Thymus (tissue), 11 donors: ENCODE data around the gene HNRNPA2B1. TPM values are rescaled to one million over a fixed set of nuclear protein-coding genes. Genes with fewer than 3 reads are reported as not detected.

Experiments
- DNase-seq, 9 donors: peaks; one replicate each; pipeline ENCODE4 v3.0.0-alpha.2; 2013; ENCODE audit warnings: low spot score in 9 of 9, low read depth in 6 of 9, missing footprints in 1 of 9
- H3K27ac ChIP-seq, 2 donors: one replicate each; pipeline ENCODE4 v1.5.1; 2013; ENCODE audit warnings: control low read depth in 1 of 2, low read depth in 1 of 2, low read length in 1 of 2, mild to moderate bottlenecking in 1 of 2, moderate library complexity in 1 of 2
- H3K27me3 ChIP-seq, 2 donors: one replicate each; pipeline ENCODE4 v1.5.1; 2013; ENCODE audit warnings: low read length in 1 of 2; ENCODE audit not compliant: control insufficient read depth in 2 of 2, insufficient read depth in 1 of 2
- H3K36me3 ChIP-seq, 2 donors: one replicate each; pipeline ENCODE4 v1.5.1; 2013; ENCODE audit warnings: low read length in 1 of 2, mild to moderate bottlenecking in 1 of 2, moderate library complexity in 1 of 2; ENCODE audit not compliant: control insufficient read depth in 2 of 2, insufficient read depth in 2 of 2
- H3K4me1 ChIP-seq, 2 donors: one replicate each; pipeline ENCODE4 v1.5.1; 2013; ENCODE audit warnings: low read length in 2 of 2; ENCODE audit not compliant: control insufficient read depth in 2 of 2, insufficient read depth in 2 of 2
- H3K4me3 ChIP-seq, 2 donors: one replicate each; pipeline ENCODE4 v1.5.1; 2013; ENCODE audit warnings: low read length in 2 of 2, control low read depth in 1 of 2, mild to moderate bottlenecking in 1 of 2
- H3K9me3 ChIP-seq, 2 donors: one replicate each; pipeline ENCODE4 v1.5.1; 2013; ENCODE audit warnings: low read length in 1 of 2, mild to moderate bottlenecking in 1 of 2; ENCODE audit not compliant: control insufficient read depth in 2 of 2, insufficient read depth in 1 of 2
- WGBS: extraction: QIAGEN DNeasy Blood & Tissue Kit; methylation state at CpG from one replicate; pipeline ENCODE4 v1.1.7; 2013; 5-methylcytosine and 5-hydroxymethylcytosine counted together
- polyA plus RNA-seq: library from polyadenylated mRNA; stranded (reverse); fragments of 200-250 nt; gene quantifications from one replicate; pipeline ENCODE4 v1.2.3, GENCODE V29; 2013
- total RNA-seq: library from RNA; stranded (reverse); fragments of 120-200 nt; gene quantifications from one replicate; pipeline ENCODE4 v1.2.4, GENCODE V29; 2013
- donor health status: healthy.

Gene HNRNPA2B1
- total and polyA plus RNA-seq, 2 donors, result 212 to 767 TPM

- Histone ChIP-seq H3K27ac (no peak overlapping the region), H3K4me3 (no peak overlapping the region), H3K27me3 (no peaks in the 10 kb centered on the region), H3K36me3 (no peaks in the 10 kb centered on the region), H3K4me1 (no peaks in the 10 kb centered on the region), H3K9me3 (peaks cover 0 to 9% of the 10 kb centered on the region in 2 donors)
- 99% methylated on average over 4 of the region's 4 CpGs for WGBS
- no peak for DNase-seq
Measured at GRCh38 chr7:26145238-26145637, 55.3 kb downstream of the HNRNPA2B1 start.

DNA sequence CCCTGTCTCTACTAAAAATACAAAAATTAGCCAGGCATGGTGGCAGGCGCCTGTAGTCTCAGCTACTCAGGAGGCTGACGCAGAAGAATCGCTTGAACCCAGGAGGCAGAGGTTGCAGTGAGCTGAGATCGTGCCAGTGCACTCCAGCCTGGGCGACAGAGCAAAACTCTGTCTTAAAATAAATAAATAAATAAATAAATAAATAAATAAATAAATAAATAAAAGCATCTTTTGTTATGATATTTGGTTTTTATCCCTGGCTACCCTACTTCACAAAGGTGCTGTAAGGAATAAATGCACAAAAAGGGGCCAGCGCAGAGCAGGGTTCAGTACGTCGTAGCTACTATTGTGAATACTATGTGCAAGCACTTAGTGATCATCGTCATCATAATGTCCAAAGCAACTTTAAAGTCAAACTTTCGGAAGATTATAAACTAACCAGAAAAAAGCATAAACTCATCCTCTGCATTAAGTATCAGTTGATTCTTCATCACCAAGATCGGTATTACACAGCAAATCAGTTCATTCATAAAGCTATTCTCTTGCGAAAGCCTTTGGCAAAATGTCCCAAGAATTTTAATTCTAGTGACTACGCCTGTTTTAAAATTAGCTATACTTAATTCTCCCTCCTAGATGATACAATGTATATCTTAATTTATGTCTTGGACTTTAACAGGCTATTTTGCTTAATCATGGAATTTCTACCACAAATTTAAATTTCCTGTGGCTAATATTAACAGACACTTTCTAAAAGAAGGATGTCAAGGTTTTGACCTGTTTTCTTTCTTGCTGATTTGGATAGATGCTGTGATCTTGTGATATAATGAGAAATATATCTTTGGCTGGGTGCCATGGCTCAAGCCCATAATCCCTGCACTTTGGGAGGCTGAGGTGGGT lies 56.1 kb downstream of the HNRNPA2B1 start:
- Histone ChIP-seq H3K36me3 (no peaks in the 10 kb centered on the region), H3K4me1 (no peaks in the 10 kb centered on the region), H3K27ac (no peak overlapping the region), H3K9me3 (peaks cover 0 to 9% of the 10 kb centered on the region in 2 donors), H3K4me3 (no peak overlapping the region), H3K27me3 (no peaks in the 10 kb centered on the region)
- 97% methylated on average over 13 of the region's 13 CpGs for WGBS
- DNase-seq, result no peak

DNA sequence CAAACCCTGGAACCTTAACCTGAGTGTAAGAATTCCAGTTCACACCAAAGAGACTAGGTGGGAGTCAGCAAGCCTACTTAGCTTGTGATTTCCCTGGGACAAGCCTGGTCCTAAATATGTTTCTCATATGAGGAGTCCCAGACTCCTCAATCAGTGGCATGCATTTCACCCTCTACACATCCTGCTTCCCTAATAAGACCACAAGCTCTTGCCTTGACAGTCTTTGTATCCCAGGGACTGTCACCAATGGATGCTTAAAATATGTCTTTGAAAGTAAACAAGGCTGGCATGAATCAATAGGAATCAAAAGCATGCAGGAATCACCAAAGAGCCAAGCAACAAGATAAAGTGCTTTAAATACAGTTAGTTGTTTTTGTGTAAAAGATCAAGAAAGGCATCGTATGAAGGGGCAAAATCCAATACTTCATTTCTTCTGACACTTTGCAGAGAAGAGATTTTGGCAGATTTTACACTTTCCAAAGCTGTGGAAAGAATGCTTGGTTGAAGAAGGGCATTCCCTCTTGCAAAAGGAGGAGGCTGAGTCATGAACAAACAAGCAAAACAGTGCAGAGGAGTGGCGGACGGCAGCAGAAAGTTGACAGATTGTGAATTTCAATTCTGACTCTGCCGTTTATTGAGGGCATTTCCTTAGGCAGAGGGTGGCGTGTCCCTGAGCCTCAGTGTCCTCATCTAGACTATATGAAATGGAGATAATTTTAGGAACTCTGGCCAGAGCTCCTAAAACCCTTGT lies 57.1 kb downstream of the HNRNPA2B1 start:
- H3K4me3 ChIP-seq, result no peak overlapping the region
- H3K9me3 ChIP-seq, result peaks cover 0 to 9% of the 10 kb centered on the region in 2 donors
- H3K27ac ChIP-seq, result no peak overlapping the region
- no peaks in the 10 kb centered on the region for H3K4me1 ChIP-seq
- 88% methylated on average over 5 of the region's 5 CpGs for WGBS
- no peaks in the 10 kb centered on the region for H3K36me3 ChIP-seq
- DNase-seq, result no peak
- H3K27me3 ChIP-seq, result no peaks in the 10 kb centered on the region

DNA sequence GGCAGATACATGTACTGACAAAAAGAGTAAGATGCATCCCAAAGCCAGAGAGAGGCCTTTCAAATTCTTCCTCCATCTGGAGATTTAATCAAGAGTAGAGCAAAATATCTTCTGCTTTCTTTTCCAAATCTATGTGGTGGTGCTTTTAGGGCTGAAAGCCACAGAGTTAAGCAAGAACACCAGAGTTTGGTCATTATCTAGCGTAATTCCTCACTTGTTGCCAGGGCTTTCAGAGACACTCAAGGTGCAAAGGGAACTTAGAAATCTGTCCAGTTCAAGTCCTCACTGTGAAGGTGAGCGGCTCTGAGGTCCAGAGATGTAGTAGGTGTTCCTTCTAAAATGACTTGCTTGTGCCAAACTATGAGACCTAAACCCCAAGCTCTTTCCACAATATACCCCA lies 59.5 kb downstream of the HNRNPA2B1 start:
- no peak overlapping the region for H3K27ac ChIP-seq
- no peak for DNase-seq
- no peak overlapping the region for H3K4me3 ChIP-seq
- 100% methylated on average over 2 of the region's 2 CpGs for WGBS
- no peaks in the 10 kb centered on the region for H3K4me1 ChIP-seq
- no peaks in the 10 kb centered on the region for H3K27me3 ChIP-seq
- H3K36me3 ChIP-seq, result no peaks in the 10 kb centered on the region
- no peaks in the 10 kb centered on the region for H3K9me3 ChIP-seq

DNA sequence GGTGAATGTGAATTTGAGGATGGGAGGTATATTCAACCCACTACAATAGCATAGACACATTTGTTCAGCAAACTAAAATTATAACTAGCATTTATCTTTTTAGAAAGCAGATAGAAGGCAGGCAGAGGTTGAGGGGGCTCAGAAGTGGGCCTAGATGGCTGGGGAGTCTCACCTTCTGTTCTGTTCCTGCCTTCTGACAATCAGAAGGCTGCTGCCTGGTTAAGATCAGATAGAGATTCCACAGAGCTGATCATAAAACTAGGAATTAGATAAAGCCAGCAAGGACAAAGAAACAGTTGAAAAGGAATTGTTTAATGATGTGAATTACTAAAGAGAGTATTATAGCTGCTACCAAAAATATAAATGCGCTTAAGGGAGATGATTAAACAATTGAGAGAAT lies 60.2 kb downstream of the HNRNPA2B1 start:
- Histone ChIP-seq H3K36me3 (no peaks in the 10 kb centered on the region), H3K4me3 (no peak overlapping the region), H3K27ac (no peak overlapping the region), H3K4me1 (no peaks in the 10 kb centered on the region), H3K9me3 (no peaks in the 10 kb centered on the region), H3K27me3 (no peaks in the 10 kb centered on the region)
- 97% methylated on average over 1 of the region's 1 CpG for WGBS
- no peak for DNase-seq

Other genes with a start within 250 kb of the HNRNPA2B1 start
- gene NFE2L3, start 48.5 kb downstream of the HNRNPA2B1 start, total RNA-seq, result 39.3 TPM
- gene NFE2L3, start 48.5 kb downstream of the HNRNPA2B1 start, polyA plus RNA-seq, result 12.0 TPM
- 266 TPM for gene CBX3, start 999 bp upstream of the HNRNPA2B1 start, total RNA-seq
- gene CBX3, start 999 bp upstream of the HNRNPA2B1 start, polyA plus RNA-seq, result 233 TPM
- gene SNX10, start 91.1 kb upstream of the HNRNPA2B1 start, total RNA-seq, result 15.9 TPM
- gene SNX10, start 91.1 kb upstream of the HNRNPA2B1 start, polyA plus RNA-seq, result 15.9 TPM